Hepatocyte (in vitro differentiated cells): ENCODE results near the gene PRSS8.

Source experiments
- EZH2 ChIP-seq: fragments of 200-600 bp; sonication (generic); IDR thresholded peaks from 2 replicates; pipeline ENCODE4 v1.6.1; 2016; ENCODE audit warnings: antibody characterized with exemption, mild to moderate bottlenecking, borderline replicate concordance
- TF ChIP-seq, protein P1 (sequence below): fragments of 200-600 bp; sonication (generic); IDR thresholded peaks from 2 replicates; pipeline ENCODE4 v1.5.1; 2016; ENCODE audit warnings: antibody characterized with exemption, mild to moderate bottlenecking; ENCODE audit not compliant: poor library complexity

GRCh38 chr16:31145398-31145990 is 10.0 kb upstream of the PRSS8 start:
- TF ChIP-seq, protein P1, sequence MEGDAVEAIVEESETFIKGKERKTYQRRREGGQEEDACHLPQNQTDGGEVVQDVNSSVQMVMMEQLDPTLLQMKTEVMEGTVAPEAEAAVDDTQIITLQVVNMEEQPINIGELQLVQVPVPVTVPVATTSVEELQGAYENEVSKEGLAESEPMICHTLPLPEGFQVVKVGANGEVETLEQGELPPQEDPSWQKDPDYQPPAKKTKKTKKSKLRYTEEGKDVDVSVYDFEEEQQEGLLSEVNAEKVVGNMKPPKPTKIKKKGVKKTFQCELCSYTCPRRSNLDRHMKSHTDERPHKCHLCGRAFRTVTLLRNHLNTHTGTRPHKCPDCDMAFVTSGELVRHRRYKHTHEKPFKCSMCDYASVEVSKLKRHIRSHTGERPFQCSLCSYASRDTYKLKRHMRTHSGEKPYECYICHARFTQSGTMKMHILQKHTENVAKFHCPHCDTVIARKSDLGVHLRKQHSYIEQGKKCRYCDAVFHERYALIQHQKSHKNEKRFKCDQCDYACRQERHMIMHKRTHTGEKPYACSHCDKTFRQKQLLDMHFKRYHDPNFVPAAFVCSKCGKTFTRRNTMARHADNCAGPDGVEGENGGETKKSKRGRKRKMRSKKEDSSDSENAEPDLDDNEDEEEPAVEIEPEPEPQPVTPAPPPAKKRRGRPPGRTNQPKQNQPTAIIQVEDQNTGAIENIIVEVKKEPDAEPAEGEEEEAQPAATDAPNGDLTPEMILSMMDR: no peak
- no peak for TF ChIP-seq EZH2
